Stimulated activated CD4-positive, alpha-beta T cell treated with anti-CD3 and anti-CD28 coated beads, Interleukin-1b, Interleukin-23, amount 100 ng/mL, for 1 hour (primary cell): ENCODE data around the gene SLC38A6.
A peak's percentile ranks its signal among the peaks of the same experiment; 100 is the strongest.

Experiments
- DNase-seq, 2 donors: peaks; one replicate each; pipeline ENCODE4 v3.0.0-alpha.2; 2020; ENCODE audit warnings: low read depth in 2 of 2

SLC38A6 gene

DNA sequence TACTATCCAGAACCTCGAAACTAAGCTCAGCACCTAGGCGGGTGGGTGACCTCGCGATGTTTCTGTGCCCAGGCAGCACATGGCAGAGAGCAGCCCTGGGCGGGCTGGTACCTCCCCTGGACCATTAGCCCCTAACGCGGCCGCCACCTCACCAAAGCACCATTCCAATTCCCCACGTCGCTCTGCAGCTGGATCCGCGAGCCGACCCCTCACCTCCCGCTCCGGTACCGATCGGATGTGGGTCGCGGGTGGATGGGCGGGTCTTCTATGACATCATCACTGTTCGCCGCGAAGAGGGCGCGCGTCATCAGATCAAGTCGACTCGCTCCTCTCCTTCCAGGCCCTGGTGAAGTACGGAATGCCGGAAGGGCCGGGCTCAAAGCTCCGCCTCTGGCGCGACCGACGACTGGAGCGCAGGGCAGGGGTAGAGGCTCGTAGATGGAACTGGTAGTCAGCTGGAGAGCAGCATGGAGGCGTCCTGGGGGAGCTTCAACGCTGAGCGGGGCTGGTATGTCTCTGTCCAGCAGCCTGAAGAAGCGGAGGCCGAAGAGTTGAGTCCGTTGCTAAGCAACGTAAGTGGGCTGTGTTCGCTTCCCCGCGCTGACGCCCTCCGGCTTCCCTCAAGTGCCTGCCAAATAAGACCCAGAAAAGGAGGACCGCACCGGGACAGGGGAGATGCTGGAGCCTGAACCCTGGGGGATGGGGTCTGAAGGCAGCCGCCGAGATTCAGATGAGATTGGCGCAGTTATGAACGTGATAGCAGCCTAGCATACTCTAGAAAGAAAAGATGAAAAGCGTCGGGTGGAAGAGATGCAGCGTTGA is at the start of gene SLC38A6, which contains the start of gene TRMT5:
TSS of gene SLC38A6 (plus strand) at position 435 of the 822 bp plus-strand sequence. CDS start at position 468, 33 bp downstream.
TSS of gene TRMT5 (minus strand) at position 269 of the 822 bp plus-strand sequence. CDS start at position 163, 106 bp downstream.
- DNase-seq: peak; percentile 72 to 85

DNA sequence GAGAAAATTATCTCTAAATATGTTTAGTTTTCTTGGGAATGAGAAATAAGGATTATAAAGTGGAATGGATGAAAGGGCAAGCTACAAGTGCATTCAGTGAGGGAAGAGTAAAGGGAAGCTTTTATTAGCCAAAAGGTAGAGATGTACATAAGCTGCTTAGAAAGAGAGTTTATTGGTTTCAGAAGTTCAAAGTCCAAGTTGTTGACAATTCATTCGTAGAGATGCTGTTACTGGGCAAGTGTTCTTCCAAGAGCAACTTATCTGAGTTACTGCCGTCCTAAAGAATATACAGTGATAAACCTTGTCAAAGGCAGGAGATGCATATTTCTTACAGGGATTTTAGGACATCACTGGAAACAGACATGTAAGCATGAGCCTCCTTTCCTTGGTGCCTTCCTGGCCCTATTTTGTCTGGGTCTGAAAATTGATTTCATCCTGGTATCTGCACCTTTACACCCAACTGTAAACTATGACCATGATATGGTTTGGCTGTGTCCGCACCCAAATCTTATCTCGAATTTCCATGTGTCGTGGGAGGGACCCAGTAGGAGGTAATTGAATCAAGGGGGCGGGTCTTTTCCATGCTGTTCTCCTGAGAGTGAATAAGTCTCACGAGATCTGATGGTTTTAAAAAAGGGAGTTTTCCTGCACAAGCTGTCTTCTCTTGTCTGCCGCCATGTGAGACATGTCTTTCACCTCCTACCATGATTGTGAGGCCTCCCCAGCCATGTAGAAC is 47.0 kb upstream of the SLC38A6 start:
- DNase-seq: no peak

DNA sequence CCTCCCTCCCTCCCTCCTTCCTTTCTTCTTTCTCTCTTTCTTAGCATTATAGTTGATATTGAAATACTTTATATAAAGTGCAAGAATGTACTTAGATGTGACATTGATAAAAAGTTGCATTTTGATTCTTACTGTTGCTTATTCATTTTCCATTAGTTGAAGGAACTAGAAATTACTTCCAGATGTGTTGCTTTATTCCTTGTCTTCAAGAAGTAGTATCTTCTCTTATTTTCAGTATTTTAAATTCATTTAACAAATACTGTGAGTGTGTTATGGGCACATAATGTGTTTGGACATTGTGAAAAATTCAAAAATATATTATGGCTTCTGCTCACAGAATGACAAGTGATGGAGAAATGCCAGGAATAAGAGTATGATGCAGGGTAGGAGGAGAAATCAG is 45.7 kb upstream of the SLC38A6 start:
- DNase-seq: no peak

DNA sequence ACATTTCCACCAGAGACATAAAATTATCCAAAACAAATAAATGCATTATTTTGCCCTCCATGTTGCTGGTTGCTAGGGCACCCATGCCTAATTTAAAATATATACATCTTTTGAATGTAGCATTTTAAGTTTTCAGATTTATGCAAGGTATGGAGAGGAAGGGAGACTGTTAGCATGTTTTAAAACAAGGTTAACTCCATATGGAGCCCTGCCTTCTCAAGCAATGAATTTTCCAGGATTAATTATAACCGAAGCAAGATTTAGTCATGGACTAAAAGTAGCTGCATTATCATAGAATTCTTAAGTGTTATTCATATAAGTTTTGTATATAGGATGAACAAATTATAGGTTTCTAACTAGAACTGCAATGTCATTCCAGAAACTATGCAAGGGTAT is 37.4 kb upstream of the SLC38A6 start:
- DNase-seq: no peak

DNA sequence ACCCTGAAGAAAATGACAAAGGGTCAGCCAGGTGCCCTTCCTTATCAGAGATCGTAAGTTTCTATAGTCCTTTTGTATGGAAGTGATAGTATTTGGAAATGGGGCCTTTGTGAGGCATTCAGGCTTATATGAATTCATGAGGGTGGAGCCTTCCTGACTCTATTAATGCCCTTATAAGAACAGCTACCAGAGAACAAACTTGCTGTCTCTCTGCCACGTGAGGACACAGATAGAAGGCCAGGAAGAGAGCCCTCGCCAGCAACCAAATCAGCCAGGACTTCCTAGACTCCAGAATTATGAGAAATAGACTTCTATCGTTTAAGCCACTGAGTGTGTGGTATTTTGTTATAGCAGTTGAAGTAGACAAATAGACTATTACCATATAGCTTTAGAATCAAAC is 36.8 kb upstream of the SLC38A6 start:
- no peak for DNase-seq

DNA sequence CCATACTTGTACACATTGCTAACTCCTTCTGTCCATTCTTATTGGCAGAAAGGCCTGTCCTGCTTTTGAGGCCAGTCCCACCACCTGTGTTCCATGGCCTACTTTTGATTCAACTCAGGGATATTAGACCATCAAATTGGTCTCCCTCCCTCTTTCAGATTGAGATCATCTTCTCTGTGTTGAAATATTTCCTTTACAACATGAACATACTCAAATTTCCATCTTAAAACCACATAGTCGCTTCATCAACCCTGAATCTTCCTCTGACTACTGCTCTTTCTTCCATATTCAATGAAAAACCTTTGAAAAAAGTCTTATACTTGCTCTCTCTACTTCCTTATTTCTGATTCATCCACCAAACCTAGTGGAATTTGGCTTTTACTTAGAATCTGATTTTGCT is 35.1 kb upstream of the SLC38A6 start:
- no peak for DNase-seq

DNA sequence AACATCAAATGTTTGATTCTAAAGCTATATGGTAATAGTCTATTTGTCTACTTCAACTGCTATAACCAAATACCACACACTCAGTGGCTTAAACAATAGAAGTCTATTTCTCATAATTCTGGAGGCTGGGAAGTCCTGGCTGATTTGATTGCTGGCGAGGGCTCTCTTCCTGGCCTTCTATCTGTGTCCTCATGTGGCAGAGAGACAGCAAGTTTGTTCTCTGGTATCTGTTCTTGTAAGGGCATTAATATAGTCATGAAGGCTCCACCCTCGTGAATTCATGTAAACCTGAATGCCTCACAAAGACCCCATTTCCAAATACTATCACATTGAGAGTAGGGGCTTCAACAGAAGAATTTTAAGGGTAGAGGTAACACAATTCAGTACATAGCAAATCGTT is 34.3 kb upstream of the SLC38A6 start:
- DNase-seq: no peak

DNA sequence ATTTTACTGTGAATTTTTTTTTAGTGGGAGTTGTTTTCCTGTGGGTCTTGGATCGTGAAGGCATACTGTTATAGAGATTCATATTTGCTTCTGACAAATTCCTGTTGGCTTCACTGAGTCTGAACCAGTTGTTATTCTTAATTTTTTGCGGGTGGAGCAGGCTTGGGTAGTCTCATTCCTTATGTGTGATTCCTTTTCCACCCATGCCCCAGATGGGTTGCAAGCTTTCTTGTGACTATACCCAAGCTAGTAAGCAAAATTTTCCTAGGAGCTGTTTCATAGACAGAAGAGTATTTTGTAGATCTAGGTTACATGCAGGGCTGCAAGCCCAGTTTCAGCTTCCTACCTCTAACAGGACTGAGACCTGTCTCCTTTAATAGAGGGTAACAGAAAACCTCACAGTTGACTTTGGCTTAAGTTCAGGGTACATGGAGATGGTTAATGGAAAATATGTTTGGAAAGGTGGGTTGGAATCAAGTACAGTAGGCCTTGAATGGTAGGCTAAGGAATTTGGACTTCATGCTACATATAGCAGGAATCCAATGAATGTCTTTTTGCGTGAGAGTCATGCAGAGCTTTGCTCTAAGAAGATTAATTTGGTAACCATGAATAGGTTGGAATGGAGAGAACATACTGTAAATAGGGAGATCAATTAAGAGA is 29.1 kb upstream of the SLC38A6 start:
- no peak for DNase-seq

DNA sequence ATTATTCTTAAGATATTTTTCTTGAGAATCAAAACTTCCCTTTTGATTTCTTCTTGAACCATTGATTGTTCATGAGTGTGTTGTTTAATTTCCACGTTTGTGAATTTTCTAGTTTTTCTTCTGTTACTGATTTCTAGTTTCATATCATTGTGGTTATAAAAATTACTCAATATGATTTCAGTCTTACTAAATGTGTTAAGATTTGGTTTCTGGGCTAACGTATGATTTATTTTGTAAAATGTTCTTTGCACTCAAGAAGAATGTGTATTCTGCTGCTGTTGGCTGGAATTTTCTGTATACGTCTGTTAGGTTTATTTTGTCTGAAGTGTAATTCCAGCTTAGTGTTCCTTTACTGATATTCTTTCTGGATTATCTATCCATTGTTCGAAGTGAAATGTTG is 24.8 kb upstream of the SLC38A6 start:
- DNase-seq: no peak

DNA sequence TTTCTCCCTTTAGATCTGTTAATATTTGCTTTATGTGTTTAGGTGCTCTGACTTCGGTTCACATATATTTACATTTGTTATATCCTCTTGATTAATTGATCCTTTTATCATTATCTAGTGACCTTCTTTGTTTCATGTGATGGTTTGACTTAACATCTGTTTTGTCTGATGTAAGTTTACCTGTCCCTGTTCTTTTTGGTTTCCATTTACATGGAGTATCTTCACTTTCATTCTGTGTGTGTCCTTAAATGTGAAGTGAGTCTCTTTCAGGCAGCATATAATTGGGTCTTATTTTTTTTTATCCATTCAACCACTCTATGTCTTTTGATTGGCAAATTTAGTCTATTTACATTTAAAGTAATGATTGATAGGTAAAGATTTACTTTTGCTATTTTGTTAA is 24.4 kb upstream of the SLC38A6 start:
- DNase-seq: no peak

DNA sequence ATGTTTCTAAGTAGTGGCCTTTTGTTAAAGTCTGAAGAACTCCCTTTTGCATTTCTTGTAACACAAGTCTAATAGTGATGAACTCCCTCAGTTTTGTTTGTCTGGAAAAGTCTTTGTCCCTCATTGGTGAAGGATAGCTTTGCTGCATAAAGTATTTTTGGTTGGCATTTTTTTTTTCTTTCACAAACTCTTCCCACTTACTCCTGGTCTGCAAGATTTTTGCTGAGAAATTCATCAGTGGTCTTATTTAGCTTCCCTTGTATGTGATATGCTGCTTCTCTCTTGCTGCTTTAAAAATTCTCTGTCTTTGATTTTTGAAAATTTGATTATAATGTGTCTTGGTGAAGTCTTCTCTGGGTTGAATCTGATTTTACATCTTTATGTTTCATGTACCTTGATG is 22.9 kb upstream of the SLC38A6 start:
- DNase-seq: no peak

DNA sequence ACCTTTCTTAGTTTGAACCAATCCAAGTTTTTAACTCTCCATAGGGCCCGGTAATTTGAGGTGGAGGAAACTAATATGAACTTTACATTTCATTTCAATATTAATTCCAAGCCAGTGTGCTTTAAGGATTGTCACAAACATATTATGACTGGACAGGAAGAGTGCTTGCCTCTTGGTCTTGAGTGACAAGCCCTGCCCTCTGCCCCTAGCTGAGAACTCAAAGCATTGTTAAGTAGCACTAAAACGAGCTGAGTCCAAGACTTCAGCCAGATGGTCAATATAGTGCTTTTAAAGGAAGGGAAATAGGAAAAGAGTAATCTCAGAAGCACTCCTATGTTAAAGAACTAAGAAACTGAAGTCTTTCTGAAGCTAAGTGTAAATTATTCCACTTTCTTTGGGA is 17.3 kb upstream of the SLC38A6 start:
- no peak for DNase-seq

DNA sequence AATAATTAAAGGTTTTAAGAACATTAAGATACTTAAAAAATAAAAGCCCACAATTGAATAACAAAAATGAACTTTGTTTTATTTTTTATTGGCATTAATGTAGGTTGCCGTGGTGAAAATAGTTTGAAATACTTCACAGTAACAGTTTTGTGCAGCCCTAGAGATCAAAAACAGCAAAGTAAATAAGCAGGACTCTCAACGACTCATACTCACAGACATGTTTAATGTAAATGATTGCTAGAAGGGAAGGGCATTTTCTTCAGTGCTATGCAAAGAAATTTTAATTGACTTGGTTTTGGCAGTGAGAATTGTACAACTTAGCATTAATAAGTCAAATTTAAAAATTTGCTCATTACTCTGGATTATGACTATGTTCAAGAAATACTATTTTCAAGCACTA is 16.1 kb upstream of the SLC38A6 start:
- no peak for DNase-seq

DNA sequence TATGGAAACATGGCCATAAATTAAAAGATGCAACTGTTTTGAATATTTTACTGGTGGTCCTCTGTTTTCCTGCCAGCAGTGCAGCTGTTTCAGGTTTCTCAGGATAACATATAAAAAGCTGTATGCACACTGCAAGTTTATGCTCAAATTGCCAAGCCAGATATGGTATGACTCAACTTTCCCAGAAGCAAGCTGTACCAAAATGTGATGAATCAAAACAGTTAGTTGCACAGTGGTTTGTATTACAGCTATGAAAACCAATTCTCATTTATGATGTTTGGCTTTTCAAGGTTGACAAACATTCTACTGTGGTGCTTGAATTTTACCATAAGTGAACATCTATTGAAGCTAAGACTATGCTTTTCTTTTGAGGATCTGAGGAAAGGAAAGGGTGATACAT is 15.6 kb upstream of the SLC38A6 start:
- DNase-seq: no peak

DNA sequence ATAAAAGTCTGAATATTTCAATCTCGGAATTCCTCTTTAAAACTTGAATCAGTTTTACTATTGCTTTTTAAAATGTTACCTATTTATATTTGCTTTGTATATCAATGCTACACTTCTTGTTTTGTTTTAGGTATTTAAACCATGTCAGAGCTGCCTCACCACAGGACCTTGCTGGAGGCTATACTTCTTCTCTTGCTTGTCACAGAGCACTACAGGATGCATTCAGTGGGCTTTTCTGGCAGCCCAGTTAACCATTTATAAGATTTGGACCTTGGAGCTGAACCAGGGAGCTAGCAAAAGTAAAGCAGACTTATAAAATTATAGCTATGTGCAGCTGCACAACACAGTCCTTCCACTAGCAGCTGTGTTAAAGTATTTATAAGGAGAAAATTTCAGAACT is 12.9 kb upstream of the SLC38A6 start:
- DNase-seq: no peak

DNA sequence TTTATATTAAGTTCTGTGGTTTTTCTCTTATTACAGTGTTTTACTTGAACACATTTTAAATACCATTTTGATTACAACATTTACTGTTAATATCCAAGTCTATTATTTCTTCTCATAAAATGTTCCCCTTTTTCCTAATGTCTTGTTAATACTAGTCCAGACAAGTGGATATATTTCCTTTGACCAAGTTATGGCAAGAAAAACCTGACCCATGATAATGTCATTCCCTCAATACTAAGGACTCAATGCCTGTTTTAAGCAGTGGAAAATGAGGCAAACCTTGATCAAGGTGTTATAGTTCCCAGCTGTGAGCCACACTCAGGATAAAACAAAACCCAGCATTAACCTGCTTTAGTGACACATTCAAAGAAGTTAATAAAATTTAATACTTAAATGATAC is 12.4 kb upstream of the SLC38A6 start:
- no peak for DNase-seq

DNA sequence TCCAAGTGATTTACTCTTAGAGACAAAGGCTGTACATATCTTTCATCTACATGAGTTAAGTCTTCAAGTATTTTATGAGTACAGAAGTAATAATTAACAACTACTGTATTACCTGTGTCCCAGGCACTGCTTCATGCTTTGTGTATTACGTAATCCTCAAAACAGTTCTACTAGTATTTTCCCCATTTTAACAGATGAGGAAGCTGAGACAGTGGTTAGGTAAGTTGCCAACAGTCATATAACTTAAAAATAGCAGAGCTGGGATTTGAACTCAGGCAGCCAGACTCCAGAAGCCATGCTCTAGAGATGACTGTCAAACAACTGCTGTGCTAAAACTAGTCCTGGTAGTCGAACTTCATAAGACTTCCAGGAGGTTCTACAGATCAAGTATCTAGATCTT is 10.9 kb upstream of the SLC38A6 start:
- no peak for DNase-seq

DNA sequence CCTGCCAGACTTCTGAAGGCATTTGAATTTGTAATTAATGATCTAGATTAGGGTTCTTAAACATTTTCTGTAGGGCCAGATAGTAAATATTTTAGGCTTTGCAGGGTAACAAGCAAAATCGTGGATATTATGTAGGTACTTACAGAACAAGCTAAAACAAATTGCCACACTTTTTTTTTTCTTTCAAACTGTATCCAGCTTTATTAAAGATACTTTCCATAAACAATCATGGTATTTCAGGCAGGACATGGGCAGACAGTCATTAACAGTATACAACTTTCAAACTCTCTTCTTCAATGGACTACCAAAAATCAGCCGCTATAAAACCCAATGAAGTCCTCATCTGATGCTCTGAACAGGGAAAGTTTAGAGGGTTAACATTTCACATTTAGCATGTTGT is 9.8 kb upstream of the SLC38A6 start:
- no peak for DNase-seq

DNA sequence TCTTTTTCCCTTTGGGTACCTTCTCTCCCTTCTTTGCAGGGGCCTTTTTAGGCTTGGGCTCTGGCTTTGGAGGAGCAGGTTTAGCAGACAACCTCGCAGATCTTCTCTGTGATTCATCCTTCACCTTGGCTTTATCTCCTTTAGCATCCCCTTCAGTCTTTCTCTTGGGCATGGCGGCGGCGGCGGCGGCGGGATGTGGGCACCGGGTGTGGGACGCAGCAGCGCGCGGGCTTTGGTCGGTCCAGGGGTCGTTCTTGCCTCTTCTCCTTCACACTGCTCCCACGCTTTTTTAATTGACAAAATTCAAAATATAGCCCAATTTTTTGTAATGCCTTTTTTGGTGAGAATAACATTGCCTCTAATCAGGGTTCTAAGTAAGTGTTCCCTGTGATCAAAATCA is 8.8 kb upstream of the SLC38A6 start:
- DNase-seq: no peak

DNA sequence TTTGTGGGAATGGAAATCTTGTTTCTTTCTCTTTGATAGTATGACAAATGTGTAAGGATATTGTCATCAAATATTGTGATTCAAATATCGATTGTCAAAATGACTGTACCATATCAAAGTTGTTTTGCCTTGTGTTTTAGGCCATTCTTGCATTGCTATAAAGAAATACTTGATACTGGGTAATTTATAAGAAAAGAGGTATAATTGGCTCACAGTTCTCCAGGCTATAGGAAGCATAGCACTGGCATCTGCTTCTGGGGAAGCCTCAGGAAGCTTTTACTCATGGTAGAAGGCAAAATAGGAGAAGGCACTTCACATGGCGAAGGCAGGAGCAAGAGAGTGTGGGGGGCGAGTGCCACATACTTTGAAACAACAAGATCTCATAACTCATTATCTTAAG is 8.0 kb upstream of the SLC38A6 start:
- no peak for DNase-seq

DNA sequence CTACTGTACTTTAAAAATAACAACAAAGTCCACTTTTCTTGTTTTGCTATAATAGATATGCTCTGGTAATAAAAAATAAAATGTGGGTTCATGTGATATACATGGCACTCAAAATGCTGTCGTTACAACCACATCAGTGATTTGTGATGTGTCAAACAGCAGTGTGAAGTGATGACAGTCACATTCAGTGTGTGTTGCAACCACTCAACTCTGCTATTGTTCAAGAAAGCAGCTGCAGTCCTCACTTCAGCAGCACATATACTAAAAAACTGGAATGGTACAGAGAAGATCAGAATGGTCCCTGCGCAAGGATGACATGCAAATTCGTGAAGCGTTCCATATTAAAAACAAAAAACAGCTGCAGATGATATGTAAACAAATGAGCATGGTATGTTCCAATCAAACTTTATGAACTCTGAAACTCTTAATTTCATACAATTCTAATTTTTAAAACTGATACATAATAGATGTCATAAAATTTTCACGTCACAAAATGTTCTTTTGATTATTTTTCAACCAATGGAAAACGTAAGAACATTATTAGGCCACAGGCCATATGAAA is 6.9 kb upstream of the SLC38A6 start:
- no peak for DNase-seq

DNA sequence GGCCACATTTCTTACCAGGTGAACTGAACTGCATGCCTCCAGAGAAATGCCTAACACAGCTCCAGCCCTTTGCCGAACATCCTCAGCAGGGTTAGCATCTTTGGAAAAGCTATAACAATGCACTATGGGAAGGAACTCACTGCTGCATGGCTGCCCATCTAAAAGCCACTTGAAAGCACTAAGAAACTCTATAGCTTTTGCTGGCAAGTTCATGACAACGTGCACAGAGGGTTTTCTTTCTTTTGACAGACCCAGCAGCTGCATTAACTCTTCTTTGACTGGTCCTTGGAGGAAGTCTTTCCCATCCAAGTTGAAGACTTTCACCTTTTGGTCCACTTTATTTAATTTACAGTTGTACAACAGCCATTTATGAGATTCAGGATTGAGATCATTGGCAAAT is 5.5 kb upstream of the SLC38A6 start:
- no peak for DNase-seq
